Hepatocyte (in vitro differentiated cells): ENCODE data around the gene PTPN20. TPM values are rescaled to one million over a fixed set of nuclear protein-coding genes. Genes with fewer than 3 reads are reported as not detected.
"Not testable (repeated sequence)": the region's sequence is repeated elsewhere in the genome, so short reads cannot be mapped to it uniquely, and the experiment has no call there.

Experiments
- DNase-seq: peaks from one replicate; pipeline ENCODE4 v3.0.0-alpha.2; 2016; ENCODE audit warnings: low spot score
- H2AFZ ChIP-seq: fragments of 200-600 bp; sonication (generic); 2 replicates; pipeline ENCODE4 v1.6.0; 2016; ENCODE audit warnings: antibody characterized with exemption, mild to moderate bottlenecking
- H3K27ac ChIP-seq: fragments of 200-600 bp; sonication (generic); 2 replicates; pipeline ENCODE4 v1.5.1; 2016; ENCODE audit warnings: mild to moderate bottlenecking
- H3K27me3 ChIP-seq: fragments of 200-600 bp; sonication (generic); 2 replicates; pipeline ENCODE4 v1.6.1; 2016
- H3K36me3 ChIP-seq: fragments of 200-600 bp; sonication (generic); replicated peaks from 2 replicates; pipeline ENCODE4 v1.5.1; 2016; ENCODE audit warnings: low read depth; ENCODE audit not compliant: insufficient read depth
- H3K4me1 ChIP-seq: fragments of 200-600 bp; sonication (generic); 2 replicates; pipeline ENCODE4 v1.5.1; 2016; ENCODE audit warnings: mild to moderate bottlenecking, moderate library complexity; ENCODE audit not compliant: insufficient read depth
- H3K4me2 ChIP-seq: fragments of 200-600 bp; sonication (generic); 2 replicates; pipeline ENCODE4 v1.6.0; 2016
- H3K4me3 ChIP-seq: fragments of 200-600 bp; sonication (generic); 2 replicates; pipeline ENCODE4 v1.5.1; 2016; ENCODE audit warnings: mild to moderate bottlenecking
- H3K79me2 ChIP-seq: fragments of 200-600 bp; sonication (generic); 2 replicates; pipeline ENCODE4 v1.6.0; 2017; ENCODE audit warnings: mild to moderate bottlenecking
- H3K9me2 ChIP-seq: fragments of 200-600 bp; sonication (generic); replicated peaks from 2 replicates; pipeline ENCODE4 v1.6.0; 2017; ENCODE audit warnings: mild to moderate bottlenecking; ENCODE audit not compliant: insufficient read depth
- H3K9me3 ChIP-seq: fragments of 200-600 bp; sonication (generic); 2 replicates; pipeline ENCODE4 v1.5.1; 2016; ENCODE audit warnings: low read depth, mild to moderate bottlenecking
- H4K20me1 ChIP-seq: fragments of 200-600 bp; sonication (generic); 2 replicates; pipeline ENCODE4 v1.6.0; 2016; ENCODE audit warnings: mild to moderate bottlenecking; ENCODE audit not compliant: insufficient read depth, poor library complexity, severe bottlenecking
- WGBS: methylation state at CpG from one replicate; pipeline ENCODE4 v1.1.6; 2016; ENCODE audit warnings: low lambda C conversion rate; ENCODE audit errors: missing lambda C conversion rate; 5-methylcytosine and 5-hydroxymethylcytosine counted together
- polyA plus RNA-seq: library from polyadenylated mRNA; unstranded; fragments of >200 nt; fragmentation: Nextera tagmentation; extraction: Ambion mirVana; gene quantifications from 2 replicates; pipeline ENCODE4 v1.2.1, GENCODE V29; 2016
- total RNA-seq: library from RNA; depleted of rRNA; stranded (reverse); fragments of >200 nt; gene quantifications from 2 replicates; pipeline ENCODE4 v1.2.3, GENCODE V29; 2014
- TF ChIP-seq, protein P1 (sequence below): fragments of 200-600 bp; sonication (generic); IDR thresholded peaks from 2 replicates; pipeline ENCODE4 v1.5.1; 2016; ENCODE audit warnings: antibody characterized with exemption, mild to moderate bottlenecking; ENCODE audit not compliant: poor library complexity

Gene PTPN20
- total and polyA plus RNA-seq, 2 experiments from 2014 or later: 0.60 TPM; not detected in 1

DNA sequence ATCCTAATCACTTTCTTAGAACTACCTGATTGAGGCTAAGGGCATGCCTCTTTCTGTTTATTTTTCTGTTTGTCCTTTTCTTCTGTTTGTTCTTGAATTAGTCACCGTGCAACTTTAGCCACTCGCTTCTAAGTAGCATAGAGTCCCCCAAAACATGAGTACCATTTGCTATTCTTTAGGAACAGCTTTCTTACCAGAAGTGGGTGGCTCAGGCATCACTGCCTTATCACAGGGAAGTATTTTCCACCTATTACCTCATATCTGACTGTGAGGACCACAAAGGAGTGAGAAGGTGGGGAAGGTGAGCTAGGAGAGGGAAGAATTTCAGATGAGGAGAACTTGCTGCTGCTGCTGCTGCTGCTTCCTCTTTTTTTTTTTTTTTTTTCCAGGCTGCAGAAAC lies 13.9 kb downstream of the PTPN20 start:
- H4K20me1 ChIP-seq, H3K27me3 ChIP-seq, H3K36me3 ChIP-seq, H3K4me1 ChIP-seq, H3K9me3 ChIP-seq, H3K79me2 ChIP-seq, H3K9me2 ChIP-seq, DNase-seq, H2AFZ ChIP-seq, H3K27ac ChIP-seq, H3K4me3 ChIP-seq, H3K4me2 ChIP-seq: not testable (repeated sequence)
- 80% methylated on average over 1 of the region's 2 CpGs for WGBS

DNA sequence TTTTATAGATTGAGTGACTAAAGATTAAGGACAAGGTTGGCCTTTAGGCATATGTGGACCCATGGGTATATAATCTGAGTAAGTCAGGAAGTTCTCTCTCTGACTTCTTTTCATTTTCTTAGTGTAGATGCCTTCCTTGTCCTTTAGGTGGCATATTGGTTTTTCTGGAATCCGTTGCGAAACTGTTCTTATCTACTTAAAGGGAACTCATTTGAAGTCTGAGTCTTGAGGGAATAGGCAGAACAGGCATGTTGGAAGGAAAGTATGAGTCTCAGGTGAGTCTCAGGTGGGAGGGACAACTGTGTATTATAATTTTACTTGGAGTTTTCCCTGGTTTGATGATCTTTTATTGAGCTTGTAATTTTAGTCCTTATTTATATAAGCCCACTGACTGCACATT lies 14.6 kb downstream of the PTPN20 start:
- H3K4me2 ChIP-seq, H3K4me1 ChIP-seq, H3K27me3 ChIP-seq, H2AFZ ChIP-seq, H4K20me1 ChIP-seq, H3K9me2 ChIP-seq, H3K4me3 ChIP-seq, H3K9me3 ChIP-seq, DNase-seq, H3K79me2 ChIP-seq, H3K27ac ChIP-seq, H3K36me3 ChIP-seq: not testable (repeated sequence)
- WGBS: 9% methylated on average over 2 of the region's 2 CpGs
- TF ChIP-seq, protein P1, sequence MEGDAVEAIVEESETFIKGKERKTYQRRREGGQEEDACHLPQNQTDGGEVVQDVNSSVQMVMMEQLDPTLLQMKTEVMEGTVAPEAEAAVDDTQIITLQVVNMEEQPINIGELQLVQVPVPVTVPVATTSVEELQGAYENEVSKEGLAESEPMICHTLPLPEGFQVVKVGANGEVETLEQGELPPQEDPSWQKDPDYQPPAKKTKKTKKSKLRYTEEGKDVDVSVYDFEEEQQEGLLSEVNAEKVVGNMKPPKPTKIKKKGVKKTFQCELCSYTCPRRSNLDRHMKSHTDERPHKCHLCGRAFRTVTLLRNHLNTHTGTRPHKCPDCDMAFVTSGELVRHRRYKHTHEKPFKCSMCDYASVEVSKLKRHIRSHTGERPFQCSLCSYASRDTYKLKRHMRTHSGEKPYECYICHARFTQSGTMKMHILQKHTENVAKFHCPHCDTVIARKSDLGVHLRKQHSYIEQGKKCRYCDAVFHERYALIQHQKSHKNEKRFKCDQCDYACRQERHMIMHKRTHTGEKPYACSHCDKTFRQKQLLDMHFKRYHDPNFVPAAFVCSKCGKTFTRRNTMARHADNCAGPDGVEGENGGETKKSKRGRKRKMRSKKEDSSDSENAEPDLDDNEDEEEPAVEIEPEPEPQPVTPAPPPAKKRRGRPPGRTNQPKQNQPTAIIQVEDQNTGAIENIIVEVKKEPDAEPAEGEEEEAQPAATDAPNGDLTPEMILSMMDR: peak; percentile 20

DNA sequence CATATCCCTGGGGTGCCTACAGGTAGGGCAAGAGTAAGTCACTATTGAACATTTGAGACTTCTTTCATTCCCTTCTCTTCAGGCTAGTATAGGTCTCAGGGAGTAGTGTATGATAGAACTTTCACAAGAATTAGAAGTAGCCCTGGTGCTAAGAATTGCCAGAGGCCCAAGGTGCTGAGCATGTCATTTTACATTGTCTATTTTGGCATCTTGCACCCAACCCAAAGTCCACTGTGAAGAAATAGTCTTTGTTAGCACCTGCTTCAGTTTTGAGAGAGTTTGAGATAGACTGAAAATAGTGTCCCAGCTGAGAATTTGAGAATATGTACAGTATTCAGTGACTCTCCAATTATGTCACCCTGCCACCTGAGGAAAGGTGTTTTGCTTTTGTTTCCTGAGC lies 17.6 kb downstream of the PTPN20 start:
- not testable (repeated sequence) for H3K27ac ChIP-seq, H3K4me2 ChIP-seq, H3K79me2 ChIP-seq, H3K36me3 ChIP-seq, H3K27me3 ChIP-seq, H3K9me3 ChIP-seq, H3K4me3 ChIP-seq, H3K4me1 ChIP-seq, H3K9me2 ChIP-seq, DNase-seq, H2AFZ ChIP-seq, H4K20me1 ChIP-seq

DNA sequence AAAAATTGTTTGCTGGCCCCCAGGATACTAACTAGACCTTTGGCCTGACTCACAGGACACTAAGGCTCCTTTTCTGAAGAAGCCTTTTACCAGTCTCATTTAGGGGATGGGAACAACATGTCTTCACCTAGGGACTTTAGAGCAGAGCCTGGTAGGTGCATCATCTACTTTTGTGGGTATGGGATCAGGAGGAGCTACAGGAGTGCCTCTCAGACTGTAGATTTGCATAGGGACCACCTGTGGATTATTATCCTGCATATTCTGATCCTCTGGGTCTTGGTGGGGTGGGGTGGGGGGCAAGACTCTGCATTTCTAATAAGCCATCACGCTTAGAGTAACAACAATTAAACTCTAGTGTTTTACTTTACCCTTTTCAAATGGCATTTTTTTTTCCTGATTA lies 21.2 kb downstream of the PTPN20 start:
- not testable (repeated sequence) for H4K20me1 ChIP-seq, H3K9me3 ChIP-seq, H3K27me3 ChIP-seq, H3K9me2 ChIP-seq, H3K36me3 ChIP-seq, H3K27ac ChIP-seq, H3K4me3 ChIP-seq, H3K4me2 ChIP-seq, H3K4me1 ChIP-seq, H3K79me2 ChIP-seq, DNase-seq, H2AFZ ChIP-seq
- WGBS: 81% methylated on average over 1 of the region's 1 CpG

DNA sequence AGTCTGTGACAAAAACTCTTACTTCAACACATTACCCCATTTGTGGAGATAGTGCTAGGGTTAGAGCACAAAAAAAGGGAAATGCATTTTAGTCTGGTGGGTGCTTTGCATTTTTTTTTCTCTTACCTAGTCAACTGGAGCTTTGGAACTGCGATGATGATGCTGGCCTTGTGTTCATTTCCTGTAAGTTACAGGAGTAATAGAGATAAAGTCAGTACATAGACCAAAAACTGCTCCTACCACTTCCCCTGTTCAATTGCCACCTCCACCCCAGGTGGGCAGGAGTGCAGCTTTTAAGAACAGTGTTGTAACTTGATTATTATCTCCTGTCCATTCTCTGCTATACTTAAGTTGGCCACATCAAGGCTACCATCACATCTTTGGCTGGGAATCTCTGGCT lies 29.9 kb downstream of the PTPN20 start:
- H3K27me3 ChIP-seq, H4K20me1 ChIP-seq, H3K9me2 ChIP-seq, H3K9me3 ChIP-seq, H3K4me2 ChIP-seq, H3K79me2 ChIP-seq, H3K4me3 ChIP-seq, H3K4me1 ChIP-seq, H3K36me3 ChIP-seq, DNase-seq, H3K27ac ChIP-seq, H2AFZ ChIP-seq: not testable (repeated sequence)
- 100% methylated on average over 1 of the region's 1 CpG for WGBS

DNA sequence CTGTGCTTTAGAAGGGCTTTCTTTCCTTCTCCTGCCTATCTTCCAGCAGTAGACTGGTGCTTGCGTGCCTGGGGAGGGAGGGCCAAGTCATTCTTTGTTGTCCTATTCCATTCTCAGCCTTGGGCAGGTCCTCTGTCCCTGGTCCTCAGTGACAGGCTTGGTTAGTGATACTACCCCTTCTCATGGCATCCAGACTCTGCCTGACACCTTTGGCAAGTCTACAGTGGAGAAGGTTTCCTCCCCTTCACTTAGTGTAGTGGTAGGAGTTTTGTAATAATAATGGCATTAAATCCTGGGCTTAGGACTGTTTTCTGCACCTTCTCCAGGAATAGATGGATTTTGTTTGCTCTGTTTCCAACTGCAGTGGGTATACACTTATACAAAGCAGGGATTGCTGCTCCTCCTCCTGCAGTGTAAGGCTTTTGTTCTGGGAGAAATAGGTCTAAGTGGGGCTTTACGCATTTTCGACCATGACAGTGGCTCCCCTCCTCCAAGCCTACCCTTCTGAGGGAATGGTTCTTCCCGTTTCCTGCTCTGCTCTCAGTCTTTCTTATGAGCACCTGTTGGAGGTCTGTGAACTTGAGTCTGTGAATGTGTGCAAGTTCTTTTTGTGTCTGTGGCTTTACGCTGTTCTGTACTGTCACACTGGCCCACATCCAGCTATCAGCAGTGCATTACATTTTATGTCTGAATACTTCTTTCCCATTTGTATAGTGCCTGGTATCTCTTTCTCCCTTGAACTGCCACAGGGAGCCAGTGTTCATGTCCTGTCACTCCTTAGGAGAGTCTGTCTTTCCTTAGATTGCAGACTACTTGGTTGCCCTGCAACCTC lies 37.7 kb downstream of the PTPN20 start:
- H3K27ac ChIP-seq, H3K4me1 ChIP-seq, H3K4me2 ChIP-seq, H3K27me3 ChIP-seq, H3K9me2 ChIP-seq, H4K20me1 ChIP-seq, DNase-seq, H2AFZ ChIP-seq, H3K79me2 ChIP-seq, H3K36me3 ChIP-seq, H3K4me3 ChIP-seq, H3K9me3 ChIP-seq: not testable (repeated sequence)
- WGBS: 74% methylated on average over 5 of the region's 5 CpGs

DNA sequence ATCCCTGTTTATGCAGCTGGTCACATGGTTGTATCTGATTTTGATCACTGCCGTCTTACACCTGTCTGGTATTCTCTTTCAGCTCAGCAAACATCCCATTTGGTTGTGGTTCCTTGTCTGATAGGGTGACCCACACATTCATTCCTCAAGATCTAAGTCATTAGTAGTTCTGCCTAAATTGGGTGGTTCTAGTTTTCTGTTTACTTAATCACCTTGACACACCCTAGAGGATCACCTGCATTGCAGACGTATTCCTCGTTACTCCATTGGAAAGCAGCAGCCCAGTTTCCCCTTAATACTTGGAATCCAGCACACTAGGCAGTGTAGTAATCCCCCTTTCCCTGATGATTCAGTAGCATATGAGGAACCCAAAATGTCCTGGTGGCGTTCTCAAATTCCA lies 41.3 kb downstream of the PTPN20 start:
- not testable (repeated sequence) for H3K9me3 ChIP-seq, H4K20me1 ChIP-seq, H3K27ac ChIP-seq, H3K4me2 ChIP-seq, H3K4me1 ChIP-seq, DNase-seq, H3K27me3 ChIP-seq, H3K36me3 ChIP-seq, H3K9me2 ChIP-seq, H3K79me2 ChIP-seq, H2AFZ ChIP-seq, H3K4me3 ChIP-seq
- WGBS: 71% methylated on average over 4 of the region's 4 CpGs

DNA sequence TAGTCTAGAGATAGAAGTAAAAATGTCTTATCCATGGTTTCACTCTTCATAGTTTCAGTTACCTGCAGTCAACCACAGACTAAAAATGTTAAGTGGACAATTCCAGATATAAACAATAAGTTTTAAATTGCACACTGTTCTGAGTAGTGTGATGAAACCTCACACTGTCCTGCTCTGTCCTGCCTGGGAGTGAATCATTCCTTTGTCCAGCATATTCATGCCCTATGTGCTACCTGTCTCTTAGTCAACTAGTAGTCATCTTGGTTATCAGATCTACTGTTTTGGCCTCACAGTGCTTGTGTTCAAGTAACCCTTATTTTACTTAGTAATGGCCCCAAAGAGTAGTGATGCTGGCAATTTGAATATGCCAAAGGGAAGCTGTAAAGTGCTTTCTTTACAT lies 49.5 kb downstream of the PTPN20 start:
- H3K9me2 ChIP-seq, H2AFZ ChIP-seq, H3K4me3 ChIP-seq, H3K9me3 ChIP-seq, H3K36me3 ChIP-seq, H3K27me3 ChIP-seq, H4K20me1 ChIP-seq, H3K79me2 ChIP-seq, H3K27ac ChIP-seq, H3K4me1 ChIP-seq, H3K4me2 ChIP-seq, DNase-seq: not testable (repeated sequence)
